NCI-H187 treated with DMSO at 0.1 percent for 48 hours (cell line): ENCODE results near the gene PRDX2.

Experiments used
- DNase-seq: peaks from one replicate; lab custom pipeline; 2025; lab: John Stamatoyannopoulos, UW

Gene PRDX2

GRCh38 chr19:12752056-12752781 is 49.4 kb downstream of the PRDX2 start:
- DNase-seq: no peak

DNA sequence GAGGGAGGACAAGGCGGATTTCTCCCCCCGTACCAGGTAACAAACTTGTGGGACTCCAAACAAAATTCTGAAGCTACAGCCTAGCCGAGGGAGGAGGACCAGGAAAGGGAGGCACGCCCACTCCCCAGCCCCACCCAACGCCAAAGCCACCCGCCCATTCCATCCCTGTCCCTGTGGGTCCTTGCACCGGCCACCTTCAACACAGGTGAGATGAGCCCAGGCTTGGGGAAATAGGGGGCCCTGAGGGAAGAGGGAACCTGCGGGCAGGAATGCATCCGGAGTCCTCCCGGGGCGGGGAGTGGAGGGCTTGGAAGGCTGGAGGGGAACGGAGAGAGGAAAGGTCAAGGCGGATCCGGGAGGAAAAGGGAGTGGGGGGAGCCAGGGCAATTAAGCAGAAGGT is 50.0 kb downstream of the PRDX2 start, which contains the start of gene BEST2:
Gene BEST2, plus strand, starts transcription at position 157 of the 400 bp plus-strand sequence. CDS start 802 bp downstream, outside the sequence.
- no peak for DNase-seq

DNA sequence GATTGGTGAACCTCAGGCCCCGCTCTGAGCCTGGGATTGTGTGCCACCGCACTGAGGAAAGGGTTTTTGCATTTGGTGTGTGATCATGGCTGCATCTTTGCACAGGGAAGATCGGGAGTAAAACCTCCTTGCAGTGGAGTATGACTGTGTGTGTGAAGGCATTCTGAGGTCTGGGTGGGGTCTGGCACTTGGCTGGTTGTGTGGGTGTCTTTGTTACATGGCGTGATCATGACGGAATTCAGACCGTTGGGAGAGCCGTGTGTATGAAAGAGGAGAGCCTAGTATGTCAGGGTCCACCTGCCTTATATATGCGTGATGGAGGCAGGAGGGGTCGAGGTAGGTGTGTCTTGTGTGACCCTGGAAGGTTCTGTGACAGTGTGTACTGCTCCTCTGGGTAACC is 50.7 kb downstream of the PRDX2 start:
- DNase-seq: no peak

DNA sequence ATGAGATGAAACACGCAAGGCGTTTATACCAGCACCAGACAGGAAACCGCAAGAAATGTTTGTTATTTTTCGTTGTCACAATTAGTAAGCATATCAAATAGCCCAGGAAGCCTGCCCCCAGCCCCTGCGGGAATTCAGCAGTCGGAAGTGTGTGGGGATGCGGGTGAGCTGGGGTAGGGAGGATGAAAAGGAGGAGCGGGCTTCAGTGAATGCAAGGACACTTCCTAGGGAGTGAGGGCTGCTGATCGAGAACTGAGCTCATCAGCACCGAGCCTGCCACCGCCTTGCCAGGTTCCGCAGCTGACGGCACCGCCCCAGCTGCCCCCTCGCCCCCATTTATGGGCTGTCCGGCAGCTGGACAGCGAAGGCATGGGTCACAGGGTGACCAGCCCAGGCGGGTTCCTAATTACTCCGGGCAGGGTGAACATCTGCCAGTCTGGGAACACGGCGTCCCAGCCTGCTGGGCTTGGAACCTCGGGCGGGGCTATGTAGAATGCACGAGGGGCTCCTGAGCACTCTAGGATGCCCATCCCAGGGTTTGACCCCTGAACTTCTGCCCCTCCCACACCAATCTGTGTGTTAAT is 51.6 kb downstream of the PRDX2 start:
- DNase-seq: no peak

- DNase-seq: no peak
Observed at GRCh38 chr19:12748489-12748888, 53.1 kb downstream of the PRDX2 start.
